Measurements from ENCODE around the gene VPS35L. TPM values are rescaled to one million over a fixed set of nuclear protein-coding genes. Genes with fewer than 3 reads are reported as not detected.
A peak's percentile ranks its signal among the peaks of the same experiment; 100 is the strongest.

Gene VPS35L
- total and polyA plus RNA-seq, 2 donors (not counting 1 experiment from before 2014, with no cell fraction given): 17.5 to 62.1 TPM

GRCh38 chr16:19512297-19512696 lies 43.2 kb upstream of the VPS35L start:
- TF ChIP-seq CTCF (IDR thresholded peaks at IDR 0.05) (no peak), EZH2 (IDR thresholded peaks at IDR 0.05; ENCODE audit: borderline replicate concordance, insufficient read depth, low read depth, low read length, poor library complexity, severe bottlenecking) (no peak)
- no peaks in the 10 kb centered on the region for H3K27me3 Mint-ChIP-seq
- no peak overlapping the region for H2AFZ ChIP-seq (ENCODE audit: insufficient read depth, low read depth, low read length, poor library complexity, severe bottlenecking)
- H3K4me3 ChIP-seq (ENCODE audit: control extremely low read depth in 1 of 5, extremely low read depth in 1 of 5, insufficient read depth in 1 of 5, low read depth in 2 of 5, low read length in 4 of 5): no peak overlapping the region
- no peak overlapping the region for H3K9ac ChIP-seq (ENCODE audit: low read length)
- peaks cover 5 to 6% of the 10 kb centered on the region in 2 donors for H3K4me1 ChIP-seq (ENCODE audit: control insufficient read depth in 2 of 2, insufficient read depth in 2 of 2, low read length in 2 of 2)
- ChIA-PET POLR2A (no interaction called here), CTCF (interaction anchor here (3.1 kb wide), 1 partner anchor 10 kb away, joined by 9 read pairs; no protein-coding TSS in a partner anchor)
- no peaks in the 10 kb centered on the region for H3K9me3 ChIP-seq (ENCODE audit: control extremely low read depth in 1 of 3, control insufficient read depth in 2 of 3, insufficient read depth in 1 of 3, low read length in 2 of 3)
- H3K36me3 ChIP-seq (replicated peaks in 1 of 2; ENCODE audit: control extremely low read depth in 1 of 2, control insufficient read depth in 1 of 2, extremely low read depth in 1 of 2, insufficient read depth in 2 of 2, low read length in 1 of 2): peaks cover 0 to 19% of the 10 kb centered on the region in 2 experiments
- ATAC-seq (ENCODE audit: low read depth): no peak
- intact Hi-C loops (cut with micrococcal nuclease): no loop called here
- H3K9me3 Mint-ChIP-seq (ENCODE audit: insufficient read depth): no peaks in the 10 kb centered on the region
- DNase-seq: no peak
- no peaks in the 10 kb centered on the region for H3K27me3 ChIP-seq (replicated peaks in 1 of 4; ENCODE audit: control extremely low read depth in 1 of 4, control insufficient read depth in 3 of 4, insufficient read depth in 4 of 4, low read length in 3 of 4)
- no peak overlapping the region for H3K4me2 ChIP-seq (replicated peaks; ENCODE audit: low read depth, low read length, poor library complexity, severe bottlenecking)
- H3K79me2 ChIP-seq (ENCODE audit: control insufficient read depth, insufficient read depth, low read length): peaks cover 8% of the 10 kb centered on the region
- H3K4me3 Mint-ChIP-seq: no peak overlapping the region
- peaks cover 23% of the 10 kb centered on the region for H3K4me1 Mint-ChIP-seq
- H3K27ac Mint-ChIP-seq: no peak overlapping the region
- H3K27ac ChIP-seq (ENCODE audit: low read length in 2 of 2): no peak overlapping the region
- H4K20me1 ChIP-seq (ENCODE audit: control insufficient read depth, insufficient read depth, low read length, poor library complexity, severe bottlenecking): no peaks in the 10 kb centered on the region

GRCh38 chr16:19513377-19514053 lies 42.0 kb upstream of the VPS35L start:
- H3K9me3 Mint-ChIP-seq (ENCODE audit: insufficient read depth): no peaks in the 10 kb centered on the region
- H3K27ac Mint-ChIP-seq: peak overlapping the region; percentile 77
- peak overlapping the region in 1 of 2 donors; percentile 2 for H3K27ac ChIP-seq (ENCODE audit: low read length in 2 of 2)
- TF ChIP-seq CTCF (IDR thresholded peaks at IDR 0.05): no peak
- TF ChIP-seq EZH2 (IDR thresholded peaks at IDR 0.05; ENCODE audit: borderline replicate concordance, insufficient read depth, low read depth, low read length, poor library complexity, severe bottlenecking): no peak
- H3K4me3 Mint-ChIP-seq: peak overlapping the region; percentile 83
- peaks cover 23% of the 10 kb centered on the region for H3K4me1 Mint-ChIP-seq
- no peaks in the 10 kb centered on the region for H3K27me3 ChIP-seq (replicated peaks in 1 of 4; ENCODE audit: control extremely low read depth in 1 of 4, control insufficient read depth in 3 of 4, insufficient read depth in 4 of 4, low read length in 3 of 4)
- H2AFZ ChIP-seq (ENCODE audit: insufficient read depth, low read depth, low read length, poor library complexity, severe bottlenecking): peak overlapping the region; percentile 47
- H3K4me1 ChIP-seq (ENCODE audit: control insufficient read depth in 2 of 2, insufficient read depth in 2 of 2, low read length in 2 of 2): peaks cover 5 to 6% of the 10 kb centered on the region in 2 donors
- intact Hi-C loops (cut with micrococcal nuclease): no loop called here
- H3K27me3 Mint-ChIP-seq: no peaks in the 10 kb centered on the region
- WGBS (ENCODE audit: insufficient coverage): 71% methylated on average over 1 of the region's 4 CpGs
- DNase-seq (peak; percentile 23), ATAC-seq (ENCODE audit: low read depth) (no peak)
- ChIA-PET POLR2A (interaction anchor here (0.6 kb wide), 2 partner anchors 42 to 697 kb away, joined by 3 to 4 read pairs; partner anchors contain the start of gene VPS35L), CTCF (interaction anchor here (1.3 to 3.1 kb wide), 2 partner anchors 11 to 42 kb away, joined by 4 to 9 read pairs; partner anchors contain the start of gene VPS35L)
- H3K4me2 ChIP-seq (replicated peaks; ENCODE audit: low read depth, low read length, poor library complexity, severe bottlenecking): peak overlapping the region; percentile 49
- H3K79me2 ChIP-seq (ENCODE audit: control insufficient read depth, insufficient read depth, low read length): peaks cover 12% of the 10 kb centered on the region
- H4K20me1 ChIP-seq (ENCODE audit: control insufficient read depth, insufficient read depth, low read length, poor library complexity, severe bottlenecking): no peaks in the 10 kb centered on the region
- H3K9me3 ChIP-seq (ENCODE audit: control extremely low read depth in 1 of 3, control insufficient read depth in 2 of 3, insufficient read depth in 1 of 3, low read length in 2 of 3): no peaks in the 10 kb centered on the region
- peaks cover 0 to 12% of the 10 kb centered on the region in 2 experiments for H3K36me3 ChIP-seq (replicated peaks in 1 of 2; ENCODE audit: control extremely low read depth in 1 of 2, control insufficient read depth in 1 of 2, extremely low read depth in 1 of 2, insufficient read depth in 2 of 2, low read length in 1 of 2)
- peak overlapping the region; percentile 7 for H3K9ac ChIP-seq (ENCODE audit: low read length)
- H3K4me3 ChIP-seq (ENCODE audit: control extremely low read depth in 1 of 5, extremely low read depth in 1 of 5, insufficient read depth in 1 of 5, low read depth in 2 of 5, low read length in 4 of 5): peak overlapping the region in 2 of 5 experiments; percentile 41 to 45
